Umbilical cord (tissue), 2 donors: ENCODE measurements around the gene GPS1. TPM values are rescaled to one million over a fixed set of nuclear protein-coding genes. Genes with fewer than 3 reads are reported as not detected.

Experiments
- DNase-seq: peaks from one replicate; pipeline ENCODE4 v3.0.0-alpha.2; 2015; ENCODE audit warnings: low spot score
- total RNA-seq: library from RNA; depleted of rRNA; stranded (reverse); fragments of >200 nt; gene quantifications from one replicate; pipeline ENCODE4 v1.2.3, GENCODE V29; 2014; ENCODE audit warnings: low replicate concordance; ENCODE audit not compliant: insufficient read depth

GPS1 gene
- total RNA-seq, 1 donor from 2014 or later: 39.7 TPM

GRCh38 chr17:82042649-82043048 is 9.0 kb upstream of the GPS1 start:
- no peak for DNase-seq

- DNase-seq: no peak
These were observed 8.2 kb upstream of the GPS1 start for GRCh38 chr17:82043507-82043906.

- no peak for DNase-seq
These were observed 5.7 kb upstream of the GPS1 start for GRCh38 chr17:82045936-82046484.

GRCh38 chr17:82046903-82047302 is 4.8 kb upstream of the GPS1 start:
- DNase-seq: no peak

- no peak for DNase-seq
These were observed 4.3 kb upstream of the GPS1 start for GRCh38 chr17:82047379-82047778.

- no peak for DNase-seq
These were observed 3.7 kb upstream of the GPS1 start for GRCh38 chr17:82047914-82048570.

GRCh38 chr17:82048571-82048971 is 3.1 kb upstream of the GPS1 start:
- no peak for DNase-seq

- no peak for DNase-seq
These were observed 2.6 kb upstream of the GPS1 start for GRCh38 chr17:82049106-82049505.

- no peak for DNase-seq
These were observed 2.2 kb upstream of the GPS1 start for GRCh38 chr17:82049521-82049971.

- no peak for DNase-seq
These were observed 1.4 kb upstream of the GPS1 start for GRCh38 chr17:82050152-82050760.

- DNase-seq: peak; percentile 24
These were observed 697 bp upstream of the GPS1 start for GRCh38 chr17:82050761-82051641.

GRCh38 chr17:82052638-82053059 is 951 bp downstream of the GPS1 start:
- no peak for DNase-seq

- no peak for DNase-seq
These were observed 1.4 kb downstream of the GPS1 start for GRCh38 chr17:82053130-82053529.

- no peak for DNase-seq
These were observed 2.0 kb downstream of the GPS1 start for GRCh38 chr17:82053556-82054263.

GRCh38 chr17:82054351-82055022 is 2.8 kb downstream of the GPS1 start:
- DNase-seq: no peak

- no peak for DNase-seq
These were observed 3.6 kb downstream of the GPS1 start for GRCh38 chr17:82055023-82055964.

- no peak for DNase-seq
These were observed 4.4 kb downstream of the GPS1 start for GRCh38 chr17:82055965-82056728.

- DNase-seq: no peak
These were observed 5.3 kb downstream of the GPS1 start for GRCh38 chr17:82056729-82057621.
